C4-2B (cell line): Measurements from ENCODE around the gene LHFPL2.

Experiments used
- H3K27ac ChIP-seq: fragments of 450-650 bp; 2 replicates; pipeline ENCODE4 v1.5.1; 2017
- CTCF ChIP-seq: fragments of 450-650 bp; conservative IDR thresholded peaks from 2 replicates; pipeline ENCODE4 v1.5.1; 2017; ENCODE audit warnings: mild to moderate bottlenecking
- ZFX ChIP-seq: fragments of 450-650 bp; IDR thresholded peaks from 2 replicates; pipeline ENCODE4 v1.6.1; 2017

LHFPL2 gene

GRCh38 chr5:78565395-78565794 is 83.2 kb downstream of the LHFPL2 start:
- no peak overlapping the region for H3K27ac ChIP-seq
- TF ChIP-seq CTCF (no peak), ZFX (no peak)

DNA sequence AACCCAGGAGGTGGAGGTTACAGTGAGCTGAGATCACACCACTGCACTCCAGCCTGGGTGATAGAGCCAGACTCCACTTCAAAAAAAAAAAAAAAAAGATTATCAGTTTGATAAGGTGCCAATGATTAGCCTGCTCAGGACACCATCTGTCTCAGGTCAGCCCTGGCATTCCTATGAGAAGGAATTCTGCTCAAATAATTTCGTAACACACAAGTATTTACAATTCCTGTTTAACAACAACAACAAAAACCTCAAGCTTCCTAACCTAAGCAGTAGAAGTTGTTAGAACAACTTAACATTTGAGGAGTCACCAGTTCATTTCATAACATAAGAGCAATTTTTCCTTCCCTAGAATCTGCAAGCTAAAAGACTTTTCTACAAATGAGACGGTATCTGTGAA is 85.0 kb downstream of the LHFPL2 start:
- TF ChIP-seq CTCF = no peak
- no peak for TF ChIP-seq ZFX
- H3K27ac ChIP-seq = no peak overlapping the region

GRCh38 chr5:78562714-78563330 is 85.8 kb downstream of the LHFPL2 start:
- TF ChIP-seq CTCF (no peak), ZFX (no peak)
- H3K27ac ChIP-seq = no peak overlapping the region

- H3K27ac ChIP-seq = no peak overlapping the region
- no peak for TF ChIP-seq ZFX
These were observed 86.6 kb downstream of the LHFPL2 start for GRCh38 chr5:78562001-78562400.

- H3K27ac ChIP-seq = no peak overlapping the region
- no peak for TF ChIP-seq ZFX
- no peak for TF ChIP-seq CTCF
These were observed 87.3 kb downstream of the LHFPL2 start for GRCh38 chr5:78561261-78561660.

GRCh38 chr5:78560000-78560855 is 88.3 kb downstream of the LHFPL2 start:
- H3K27ac ChIP-seq = no peak overlapping the region
- TF ChIP-seq CTCF (no peak), ZFX (no peak)

GRCh38 chr5:78557601-78558000 is 91.0 kb downstream of the LHFPL2 start:
- TF ChIP-seq CTCF (no peak), ZFX (no peak)
- H3K27ac ChIP-seq = no peak overlapping the region
